Measurements from ENCODE around the gene PEMT. TPM values are rescaled to one million over a fixed set of nuclear protein-coding genes. Genes with fewer than 3 reads are reported as not detected.

Gene PEMT
- total RNA-seq, 2 donors from 2014 or later = 38.3 to 52.7 TPM

GRCh38 chr17:17599965-17600364 is 8.5 kb upstream of the PEMT start:
- no peak for TF ChIP-seq CTCF (conservative IDR thresholded peaks at IDR 0.05)
- Histone ChIP-seq H3K9ac (ENCODE audit: extremely low read depth, low read length, poor library complexity, severe bottlenecking) (no peak overlapping the region), H3K27me3 (ENCODE audit: control insufficient read depth, insufficient read depth, low read length, poor library complexity, severe bottlenecking) (no peaks in the 10 kb centered on the region), H3K27ac (ENCODE audit: low read depth, low read length) (no peak overlapping the region), H3K9me3 (ENCODE audit: control insufficient read depth, low read length) (no peaks in the 10 kb centered on the region), H3K36me3 (ENCODE audit: control insufficient read depth, insufficient read depth, low read length) (no peaks in the 10 kb centered on the region), H3K4me1 (ENCODE audit: control insufficient read depth, insufficient read depth, low read length) (no peaks in the 10 kb centered on the region), H3K4me3 (ENCODE audit: low read length) (no peak overlapping the region)
- WGBS, 2 experiments (ENCODE audit: insufficient coverage in 1 of 2, insufficient read length in 1 of 2) = 93 to 97% methylated on average over 2 to 4 of the region's 4 CpGs
- Mint-ChIP-seq H3K9me3 (peaks cover 5% of the 10 kb centered on the region), H3K27ac (no peak overlapping the region), H3K4me3 (no peak overlapping the region), H3K27me3 (ENCODE audit: insufficient read depth) (no peaks in the 10 kb centered on the region), H3K4me1 (peaks cover 3% of the 10 kb centered on the region), H3K36me3 (ENCODE audit: low read depth) (no peaks in the 10 kb centered on the region)
- DNase-seq = no peak

GRCh38 chr17:17598003-17598402 is 6.5 kb upstream of the PEMT start:
- Mint-ChIP-seq H3K27me3 (ENCODE audit: insufficient read depth) (no peaks in the 10 kb centered on the region), H3K27ac (no peak overlapping the region), H3K4me1 (no peaks in the 10 kb centered on the region)

GRCh38 chr17:17595755-17596154 is 4.2 kb upstream of the PEMT start:
- no peaks in the 10 kb centered on the region for H3K27me3 Mint-ChIP-seq (ENCODE audit: insufficient read depth)
- WGBS, 2 experiments (ENCODE audit: insufficient coverage in 1 of 2, insufficient read length in 1 of 2) = 88 to 92% methylated on average over 2 to 4 of the region's 4 CpGs

More at GRCh38 chr17:17598003-17598402, 6.5 kb upstream of the PEMT start:
- H3K9me3 ChIP-seq (ENCODE audit: control insufficient read depth, low read length) = no peaks in the 10 kb centered on the region
- WGBS, 2 experiments (ENCODE audit: insufficient coverage in 1 of 2, insufficient read length in 1 of 2) = 90 to 100% methylated on average over 1 to 2 of the region's 2 CpGs
- H3K4me3 ChIP-seq (ENCODE audit: low read length) = no peak overlapping the region
- H3K27ac ChIP-seq (ENCODE audit: low read depth, low read length) = no peak overlapping the region
- Mint-ChIP-seq H3K36me3 (ENCODE audit: low read depth) (no peaks in the 10 kb centered on the region), H3K9me3 (peaks cover 5% of the 10 kb centered on the region), H3K4me3 (no peak overlapping the region)
- H3K36me3 ChIP-seq (ENCODE audit: control insufficient read depth, insufficient read depth, low read length) = no peaks in the 10 kb centered on the region
- H3K27me3 ChIP-seq (ENCODE audit: control insufficient read depth, insufficient read depth, low read length, poor library complexity, severe bottlenecking) = no peaks in the 10 kb centered on the region
- no peak overlapping the region for H3K9ac ChIP-seq (ENCODE audit: extremely low read depth, low read length, poor library complexity, severe bottlenecking)
- no peak for DNase-seq
- TF ChIP-seq CTCF (conservative IDR thresholded peaks at IDR 0.05) = no peak
- H3K4me1 ChIP-seq (ENCODE audit: control insufficient read depth, insufficient read depth, low read length) = no peaks in the 10 kb centered on the region

More at GRCh38 chr17:17595755-17596154, 4.2 kb upstream of the PEMT start:
- no peaks in the 10 kb centered on the region for H3K9me3 ChIP-seq (ENCODE audit: control insufficient read depth, low read length)
- TF ChIP-seq CTCF (conservative IDR thresholded peaks at IDR 0.05) = no peak
- Mint-ChIP-seq H3K27ac (no peak overlapping the region), H3K9me3 (no peaks in the 10 kb centered on the region), H3K36me3 (ENCODE audit: low read depth) (no peaks in the 10 kb centered on the region), H3K4me1 (peaks cover 4% of the 10 kb centered on the region), H3K4me3 (no peak overlapping the region)
- H3K4me3 ChIP-seq (ENCODE audit: low read length) = no peak overlapping the region
- H3K9ac ChIP-seq (ENCODE audit: extremely low read depth, low read length, poor library complexity, severe bottlenecking) = no peak overlapping the region
- DNase-seq = no peak
- no peaks in the 10 kb centered on the region for H3K36me3 ChIP-seq (ENCODE audit: control insufficient read depth, insufficient read depth, low read length)
- no peak overlapping the region for H3K27ac ChIP-seq (ENCODE audit: low read depth, low read length)
- no peaks in the 10 kb centered on the region for H3K27me3 ChIP-seq (ENCODE audit: control insufficient read depth, insufficient read depth, low read length, poor library complexity, severe bottlenecking)
- H3K4me1 ChIP-seq (ENCODE audit: control insufficient read depth, insufficient read depth, low read length) = no peaks in the 10 kb centered on the region
